Loucy (cell line): ENCODE data around the gene TUBB3.
"Not testable (repeated sequence)": the region's sequence is repeated elsewhere in the genome, so short reads cannot be mapped to it uniquely, and the experiment has no call there.

Source experiments
- H2AFZ ChIP-seq: fragments of 200-600 bp; sonication (generic); 2 replicates; pipeline ENCODE4 v1.6.0; 2016; ENCODE audit warnings: antibody characterized with exemption, mild to moderate bottlenecking, low read length, moderate library complexity
- H3F3A ChIP-seq: fragments of 200-600 bp; 2 replicates; pipeline ENCODE4 v1.6.0; 2016; ENCODE audit warnings: antibody characterized with exemption, low read depth, mild to moderate bottlenecking
- H3K27me3 ChIP-seq: fragments of 200-600 bp; sonication (generic); 2 replicates; pipeline ENCODE4 v1.6.1; 2014; ENCODE audit warnings: low read length, mild to moderate bottlenecking; ENCODE audit not compliant: insufficient read depth, poor library complexity, severe bottlenecking
- H3K36me3 ChIP-seq: fragments of 200-600 bp; sonication (generic); 2 replicates; pipeline ENCODE4 v1.6.1; 2016; ENCODE audit warnings: low read length; ENCODE audit not compliant: insufficient read depth
- H3K4me1 ChIP-seq: fragments of 200-600 bp; sonication (generic); 2 replicates; pipeline ENCODE4 v1.5.1; 2014; ENCODE audit warnings: low read length, mild to moderate bottlenecking; ENCODE audit not compliant: insufficient read depth, poor library complexity, severe bottlenecking
- H3K4me2 ChIP-seq: fragments of 200-600 bp; sonication (generic); 2 replicates; pipeline ENCODE4 v1.6.0; 2014; ENCODE audit warnings: antibody characterized with exemption, low read length, low read depth, mild to moderate bottlenecking; ENCODE audit not compliant: poor library complexity, severe bottlenecking
- H3K4me3 ChIP-seq: fragments of 200-600 bp; sonication (generic); 2 replicates; pipeline ENCODE4 v1.5.1; 2014; ENCODE audit warnings: low read length, mild to moderate bottlenecking, mixed read lengths; ENCODE audit not compliant: poor library complexity, severe bottlenecking
- H3K79me2 ChIP-seq: fragments of 200-600 bp; sonication (generic); 2 replicates; pipeline ENCODE4 v1.6.1; 2014; ENCODE audit warnings: low read length; ENCODE audit not compliant: insufficient read depth
- H3K9ac ChIP-seq: fragments of 200-600 bp; sonication (generic); 2 replicates; pipeline ENCODE4 v1.6.0; 2014; ENCODE audit warnings: mild to moderate bottlenecking, low read depth, low read length, moderate library complexity; ENCODE audit not compliant: poor library complexity, severe bottlenecking
- H3K9me2 ChIP-seq: fragments of 200-600 bp; sonication (generic); replicated peaks from 2 replicates; pipeline ENCODE4 v1.6.1; 2016; ENCODE audit warnings: low read depth, low read length, mixed read lengths
- H3K9me3 ChIP-seq: fragments of 200-600 bp; sonication (generic); 2 replicates; pipeline ENCODE4 v1.6.1; 2014; ENCODE audit warnings: mild to moderate bottlenecking, antibody characterized with exemption, low read length, low read depth; ENCODE audit not compliant: insufficient read depth
- H4K20me1 ChIP-seq: fragments of 200-600 bp; sonication (generic); 2 replicates; pipeline ENCODE4 v1.6.0; 2014; ENCODE audit warnings: antibody characterized with exemption, low read length, mild to moderate bottlenecking; ENCODE audit not compliant: insufficient read depth, poor library complexity, severe bottlenecking
- EZH2phosphoT487 ChIP-seq: fragments of 200-600 bp; IDR thresholded peaks from 2 replicates; pipeline ENCODE4 v1.6.1; 2018; ENCODE audit warnings: antibody characterized with exemption, mild to moderate bottlenecking, moderate library complexity, borderline replicate concordance
- TF ChIP-seq, protein P1 (sequence below): fragments of 200-600 bp; sonication (generic); conservative IDR thresholded peaks from 2 replicates; pipeline ENCODE4 v1.5.1; 2014; ENCODE audit warnings: mild to moderate bottlenecking, antibody characterized with exemption, low read length

Gene TUBB3

DNA sequence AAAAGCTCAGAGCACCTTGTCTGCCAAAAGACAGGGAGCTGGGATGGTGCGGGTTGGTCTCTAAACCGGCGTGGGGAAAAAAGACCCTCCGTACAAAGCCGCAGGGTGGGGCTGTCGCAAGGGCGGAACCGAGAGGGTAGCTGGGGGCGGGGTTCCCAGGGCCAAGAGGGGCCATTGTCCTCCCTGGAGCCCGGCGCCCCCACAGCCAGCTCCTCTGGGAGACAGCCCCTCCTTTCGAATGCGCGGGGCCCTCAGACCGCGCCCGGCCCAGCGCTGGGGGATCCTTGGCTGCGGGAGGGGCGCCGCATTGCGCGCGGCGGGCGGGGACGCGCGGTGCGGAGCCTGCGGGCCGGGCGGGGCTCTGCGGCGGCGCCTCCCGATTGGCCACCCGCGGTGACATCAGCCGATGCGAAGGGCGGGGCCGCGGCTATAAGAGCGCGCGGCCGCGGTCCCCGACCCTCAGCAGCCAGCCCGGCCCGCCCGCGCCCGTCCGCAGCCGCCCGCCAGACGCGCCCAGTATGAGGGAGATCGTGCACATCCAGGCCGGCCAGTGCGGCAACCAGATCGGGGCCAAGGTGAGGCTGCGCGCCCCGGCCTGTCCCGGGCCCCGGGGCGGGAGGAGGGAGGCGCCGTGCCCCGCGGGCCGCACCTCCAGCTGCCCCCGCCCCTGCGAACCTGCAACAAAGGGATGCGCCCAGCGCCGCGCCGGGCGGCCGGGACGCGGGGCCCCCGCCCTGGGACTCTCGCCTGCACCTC is at the start of gene TUBB3:
TUBB3 (plus strand) TSS at position 459 of the 756 bp plus-strand sequence; CDS start at position 519, 60 bp downstream.
- Histone ChIP-seq H3K36me3 (no peaks in the 10 kb centered on the region), H3K27me3 (no peaks in the 10 kb centered on the region), H3K4me1 (peaks cover 34% of the 10 kb centered on the region), H3K4me2 (peak within 1 kb of the TSS; percentile 95), H3K9ac (peak within 1 kb of the TSS; percentile 73), H3F3A (no peaks in the 10 kb centered on the region), H2AFZ (no peak within 1 kb of the TSS), H3K9me3 (no peaks in the 10 kb centered on the region), H3K79me2 (peaks cover 18% of the 10 kb centered on the region; the same call in 1 of the 2 replicates), H3K9me2 (no peaks in the 10 kb centered on the region), H3K4me3 (peak within 1 kb of the TSS; percentile 81), H4K20me1 (no peaks in the 10 kb centered on the region)
- no peak for TF ChIP-seq EZH2phosphoT487
- TF ChIP-seq, protein P1, sequence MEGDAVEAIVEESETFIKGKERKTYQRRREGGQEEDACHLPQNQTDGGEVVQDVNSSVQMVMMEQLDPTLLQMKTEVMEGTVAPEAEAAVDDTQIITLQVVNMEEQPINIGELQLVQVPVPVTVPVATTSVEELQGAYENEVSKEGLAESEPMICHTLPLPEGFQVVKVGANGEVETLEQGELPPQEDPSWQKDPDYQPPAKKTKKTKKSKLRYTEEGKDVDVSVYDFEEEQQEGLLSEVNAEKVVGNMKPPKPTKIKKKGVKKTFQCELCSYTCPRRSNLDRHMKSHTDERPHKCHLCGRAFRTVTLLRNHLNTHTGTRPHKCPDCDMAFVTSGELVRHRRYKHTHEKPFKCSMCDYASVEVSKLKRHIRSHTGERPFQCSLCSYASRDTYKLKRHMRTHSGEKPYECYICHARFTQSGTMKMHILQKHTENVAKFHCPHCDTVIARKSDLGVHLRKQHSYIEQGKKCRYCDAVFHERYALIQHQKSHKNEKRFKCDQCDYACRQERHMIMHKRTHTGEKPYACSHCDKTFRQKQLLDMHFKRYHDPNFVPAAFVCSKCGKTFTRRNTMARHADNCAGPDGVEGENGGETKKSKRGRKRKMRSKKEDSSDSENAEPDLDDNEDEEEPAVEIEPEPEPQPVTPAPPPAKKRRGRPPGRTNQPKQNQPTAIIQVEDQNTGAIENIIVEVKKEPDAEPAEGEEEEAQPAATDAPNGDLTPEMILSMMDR, result no peak

DNA sequence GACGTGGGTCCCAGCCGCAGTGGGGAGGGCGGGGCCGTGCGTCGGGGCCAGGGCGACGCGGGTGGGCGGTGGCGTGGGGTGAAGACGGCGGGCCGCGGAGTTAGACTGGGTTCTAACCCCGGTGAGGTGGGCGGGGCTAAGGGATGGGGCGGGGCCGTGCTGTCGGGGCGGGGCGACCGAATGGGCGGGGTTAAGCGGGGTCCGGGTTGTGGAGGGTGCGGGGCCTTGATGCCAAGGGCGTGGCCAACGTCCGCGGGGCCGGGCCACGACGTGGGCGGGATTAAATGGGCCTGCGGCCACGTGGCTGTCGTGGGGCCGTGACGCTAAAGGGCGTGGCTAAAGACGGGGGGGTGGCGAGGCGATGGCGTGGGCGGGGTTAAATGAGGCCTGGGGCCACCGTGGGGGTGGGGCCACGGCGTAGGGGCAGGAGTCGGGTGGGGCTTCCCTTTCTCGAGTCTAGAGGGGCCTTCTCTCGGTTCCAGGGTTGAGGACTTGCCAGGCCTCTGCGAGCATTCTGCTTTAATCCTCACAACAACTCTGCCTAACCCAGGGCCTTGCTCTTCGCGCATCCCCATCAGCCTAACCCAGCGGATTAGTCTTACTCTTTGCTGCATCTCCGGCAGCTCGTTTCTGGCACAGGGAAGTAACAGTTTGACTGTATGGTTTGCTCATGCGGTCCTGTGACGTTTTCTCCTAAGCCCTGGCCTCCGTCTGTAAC is 49.0 kb upstream of the TUBB3 start:
- H3K9ac ChIP-seq, result peak overlapping the region; percentile 92
- TF ChIP-seq, protein P1, result no peak
- no peak for TF ChIP-seq EZH2phosphoT487
- peaks cover 3% of the 10 kb centered on the region for H3K4me1 ChIP-seq
- peaks cover 42% of the 10 kb centered on the region for H3K79me2 ChIP-seq
- no peak overlapping the region for H2AFZ ChIP-seq
- H3K9me3 ChIP-seq, result no peaks in the 10 kb centered on the region
- H3K9me2 ChIP-seq, result no peaks in the 10 kb centered on the region
- H3K27me3 ChIP-seq, result no peaks in the 10 kb centered on the region
- no peaks in the 10 kb centered on the region for H3F3A ChIP-seq
- peaks cover 16% of the 10 kb centered on the region for H4K20me1 ChIP-seq
- no peaks in the 10 kb centered on the region; the same call in 1 of the 2 replicates for H3K36me3 ChIP-seq
- peak overlapping the region; percentile 90 for H3K4me3 ChIP-seq
- H3K4me2 ChIP-seq, result peak overlapping the region; percentile 71

DNA sequence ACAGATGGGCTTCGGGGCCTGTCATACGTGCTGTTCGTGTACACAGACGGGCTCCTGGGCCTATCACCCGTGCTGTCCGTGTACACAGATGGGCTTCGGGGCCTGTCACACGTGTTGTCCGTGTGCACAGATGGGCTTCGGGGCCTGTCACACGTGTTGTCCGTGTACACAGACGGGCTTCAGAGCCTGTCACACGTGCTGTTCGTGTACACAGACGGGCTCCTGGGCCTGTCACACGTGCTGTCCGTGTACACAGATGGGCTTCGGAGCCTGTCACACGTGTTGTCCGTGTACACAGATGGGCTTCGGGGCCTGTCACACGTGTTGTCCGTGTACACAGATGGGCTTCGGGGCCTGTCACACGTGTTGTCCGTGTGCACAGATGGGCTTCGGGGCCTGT is 44.0 kb upstream of the TUBB3 start:
- peaks cover 11% of the 10 kb centered on the region; the same call in 1 of the 2 replicates for H3K36me3 ChIP-seq
- H3K79me2 ChIP-seq, result peaks cover 43% of the 10 kb centered on the region
- H3K9me2 ChIP-seq, H3K4me2 ChIP-seq, H3K4me1 ChIP-seq, H3F3A ChIP-seq, H2AFZ ChIP-seq, H3K9me3 ChIP-seq, H3K27me3 ChIP-seq, H3K4me3 ChIP-seq, H3K9ac ChIP-seq: not testable (repeated sequence)
- H4K20me1 ChIP-seq, result peaks cover 16% of the 10 kb centered on the region
